Activated T-cell treated with anti-CD3 and anti-CD28 coated beads for 24 hours (primary cell): ENCODE results near the gene RPTOR.

Experiments
- DNase-seq: peaks from one replicate; pipeline ENCODE4 v3.0.0-alpha.2; 2020; ENCODE audit warnings: low read depth

RPTOR gene

DNA sequence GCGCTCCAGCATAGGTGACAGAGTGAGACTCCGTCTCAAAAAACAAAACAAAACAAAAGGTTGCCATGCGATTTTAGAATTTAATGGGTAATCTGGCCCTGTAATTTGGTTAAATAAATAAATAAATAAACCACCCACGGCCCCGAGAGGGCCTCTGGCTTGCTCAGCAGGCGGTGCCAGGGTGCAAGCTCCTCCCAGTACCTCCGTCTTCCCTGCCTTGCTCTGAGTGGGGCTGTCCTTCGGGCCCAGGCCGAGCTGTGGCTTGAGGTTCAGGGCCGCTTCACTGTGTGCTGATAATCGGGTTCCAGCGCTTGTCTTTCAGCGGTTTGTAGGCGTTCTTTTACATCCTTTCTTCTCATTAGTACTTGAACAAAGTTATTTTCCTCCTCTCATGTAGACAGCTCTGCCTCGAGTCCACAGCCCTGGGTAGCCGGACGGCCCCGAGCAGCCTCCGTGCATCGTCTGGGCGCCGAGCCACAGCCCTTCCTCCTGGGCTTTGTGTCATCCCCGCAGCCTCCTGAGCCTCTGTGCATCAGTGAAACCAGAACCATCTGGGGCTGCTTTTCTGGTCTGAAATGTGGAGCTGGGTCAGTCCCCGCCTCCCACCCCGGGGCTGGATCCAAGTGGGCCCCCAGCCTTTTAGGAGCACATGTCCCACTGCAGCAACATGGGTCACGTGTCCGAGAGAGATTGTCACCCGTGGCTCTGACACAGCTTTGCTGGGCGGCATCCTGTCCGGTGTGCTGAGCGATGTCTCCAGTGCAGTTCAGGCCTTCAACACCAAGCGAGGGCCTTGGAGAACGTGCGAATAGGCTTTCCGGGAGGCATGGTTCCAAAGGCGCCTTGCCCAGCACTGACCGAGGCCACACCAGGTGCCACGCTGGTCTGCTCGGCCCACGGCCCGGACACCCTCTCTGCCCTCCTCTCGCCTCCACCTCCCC, 289.6 kb downstream of the RPTOR start:
- DNase-seq, result no peak

DNA sequence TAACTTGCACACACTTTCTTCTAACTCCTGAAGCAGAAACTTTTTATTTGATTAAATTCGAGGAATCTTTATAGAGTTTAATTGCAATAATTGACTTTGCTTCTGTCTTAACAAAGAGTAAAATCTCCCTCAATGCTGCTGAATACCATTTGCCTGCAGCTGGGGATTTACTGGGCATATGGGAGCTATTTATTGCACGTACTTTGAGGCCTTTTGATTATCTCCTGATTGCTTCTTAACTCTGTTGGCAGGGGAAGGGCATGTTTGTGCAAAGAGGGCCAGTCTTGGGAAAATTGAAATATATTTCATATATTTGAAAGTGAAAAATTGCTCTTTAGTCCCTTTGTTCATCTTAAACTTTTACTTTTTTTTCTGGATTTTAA, 290.2 kb downstream of the RPTOR start:
- no peak for DNase-seq

DNA sequence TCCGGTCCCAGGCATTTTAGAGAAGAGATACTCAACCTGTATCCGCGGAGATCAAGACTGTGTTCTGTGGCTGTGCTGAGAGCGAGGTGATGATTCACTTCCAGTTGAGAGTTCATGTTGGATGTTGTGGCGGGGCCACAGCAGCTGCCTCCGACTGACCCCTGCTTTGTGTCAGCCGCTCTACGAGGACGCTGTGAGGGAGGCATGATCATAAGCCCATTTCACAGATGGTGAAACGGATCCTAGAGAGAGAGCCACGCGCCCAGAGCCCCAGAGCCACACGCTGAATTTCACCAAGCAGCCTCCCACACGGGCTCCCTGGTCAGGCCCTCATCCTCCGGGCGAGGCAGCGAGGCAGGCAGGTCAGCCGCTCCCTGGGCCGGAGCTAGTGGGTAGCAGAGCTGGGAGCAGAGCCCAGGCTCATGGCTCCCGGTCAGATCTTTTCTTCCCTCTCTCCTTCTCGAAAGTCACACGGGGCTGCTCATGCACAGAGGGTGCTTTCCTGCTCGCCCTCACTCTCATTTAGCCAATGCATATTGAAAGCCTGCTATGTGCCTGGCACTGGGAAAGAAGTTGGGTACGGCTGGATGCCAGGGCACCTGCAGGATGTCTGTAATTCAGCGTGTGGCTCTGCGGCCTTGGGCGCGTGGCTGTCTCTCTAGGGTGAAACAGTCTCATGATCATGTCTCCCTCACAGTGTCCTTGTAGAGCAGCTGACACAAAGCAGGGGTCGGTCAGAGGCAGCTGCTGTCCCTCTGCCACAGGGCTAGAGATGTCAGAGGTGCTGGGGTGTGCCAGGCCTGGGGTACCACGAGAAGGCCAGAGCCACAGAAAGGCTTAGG, 291.4 kb downstream of the RPTOR start:
- no peak for DNase-seq

DNA sequence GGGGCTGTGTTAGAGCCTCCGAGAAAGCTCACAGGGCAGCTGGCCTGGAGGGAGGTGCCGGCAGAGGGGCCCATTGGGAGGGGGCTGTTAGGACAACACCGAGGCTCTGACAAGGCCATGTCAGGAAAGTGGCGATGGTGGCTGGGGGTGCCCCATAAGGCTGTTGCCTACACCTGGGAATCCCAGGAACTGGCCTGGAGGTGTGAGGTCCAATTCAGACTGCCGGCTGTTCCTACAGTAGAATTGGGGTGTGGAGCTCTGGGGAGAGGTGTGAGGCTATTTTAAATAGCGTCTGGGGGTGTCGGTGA, 292.0 kb downstream of the RPTOR start:
- DNase-seq, result no peak

DNA sequence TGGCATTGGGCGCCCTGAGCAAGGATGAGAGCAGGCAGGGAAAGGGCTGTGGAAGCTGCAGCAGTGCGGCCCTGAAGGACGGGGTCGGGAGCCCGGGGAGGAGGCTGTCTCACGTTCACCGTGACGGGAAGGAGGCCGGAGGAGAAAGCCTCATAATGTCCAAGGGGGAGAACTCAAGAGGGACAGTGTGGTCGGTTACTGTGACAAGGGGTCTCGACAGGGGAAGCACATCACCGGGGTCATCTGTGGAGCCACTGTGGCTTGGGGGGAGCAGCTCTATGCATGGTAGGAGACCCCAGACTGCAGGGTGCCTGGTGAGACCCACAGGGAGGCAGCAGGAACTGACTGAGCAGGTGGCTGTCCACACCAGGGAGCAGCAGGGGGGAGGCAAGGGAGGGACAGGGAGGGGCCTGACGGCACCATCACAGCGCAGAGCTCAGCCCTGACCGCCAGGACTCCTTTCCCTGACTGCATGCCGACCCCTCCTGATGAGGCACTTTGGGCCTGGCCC, 292.4 kb downstream of the RPTOR start:
- no peak for DNase-seq

DNA sequence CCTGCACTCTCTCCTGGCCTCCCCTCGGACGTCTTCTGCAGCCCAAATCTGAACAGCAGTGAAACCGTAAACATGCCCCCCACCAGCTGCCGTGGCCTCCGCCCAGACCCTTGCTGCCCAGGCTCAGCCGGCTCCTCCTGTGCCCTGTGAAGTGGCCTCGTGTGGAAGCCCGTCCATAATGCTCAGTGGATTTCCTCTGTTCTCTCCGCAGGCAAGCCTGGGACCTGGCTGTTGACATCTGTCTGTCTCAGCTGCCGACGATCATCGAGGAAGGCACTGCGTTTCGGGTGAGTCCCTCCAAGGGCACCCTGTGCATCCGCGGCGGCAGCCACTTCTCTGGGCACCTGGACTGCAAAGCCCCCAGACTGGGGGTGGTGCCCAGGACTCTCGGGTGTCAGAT, 293.1 kb downstream of the RPTOR start:
- DNase-seq, result no peak

DNA sequence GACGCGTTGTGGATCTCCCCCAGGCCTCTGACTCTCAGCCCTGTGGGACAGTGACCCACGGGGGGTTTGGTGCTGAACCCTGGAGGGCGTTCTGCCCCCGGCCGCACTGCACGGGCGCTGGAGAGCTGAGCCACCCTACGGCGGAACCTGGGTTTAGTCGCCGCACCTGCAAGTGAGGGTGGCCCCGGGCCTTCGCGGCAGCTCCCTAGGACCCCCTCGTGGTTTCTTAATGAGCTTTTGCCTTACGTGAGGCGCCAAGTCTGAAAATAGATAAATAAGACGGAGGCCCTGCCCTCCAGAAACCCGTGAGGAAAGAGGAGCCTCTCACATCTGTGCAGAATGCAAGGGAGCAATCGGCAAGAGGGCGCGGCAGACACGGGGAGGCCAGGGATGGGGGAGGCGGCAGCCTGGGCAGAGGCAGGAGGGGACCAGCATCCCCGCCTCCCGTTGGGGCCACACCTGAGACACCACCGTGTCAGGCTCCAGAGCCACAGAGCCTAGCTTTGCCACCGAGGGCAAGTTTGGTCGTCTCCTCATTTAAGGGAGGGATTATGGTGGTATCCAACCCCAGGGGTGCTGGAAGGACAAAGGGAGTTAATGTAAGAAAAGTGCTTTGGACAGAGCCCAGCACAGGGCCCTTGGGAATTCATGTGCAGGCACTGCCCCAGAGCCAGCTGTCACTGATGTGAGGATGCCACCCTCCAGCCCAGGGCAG, 293.8 kb downstream of the RPTOR start:
- DNase-seq, result no peak

DNA sequence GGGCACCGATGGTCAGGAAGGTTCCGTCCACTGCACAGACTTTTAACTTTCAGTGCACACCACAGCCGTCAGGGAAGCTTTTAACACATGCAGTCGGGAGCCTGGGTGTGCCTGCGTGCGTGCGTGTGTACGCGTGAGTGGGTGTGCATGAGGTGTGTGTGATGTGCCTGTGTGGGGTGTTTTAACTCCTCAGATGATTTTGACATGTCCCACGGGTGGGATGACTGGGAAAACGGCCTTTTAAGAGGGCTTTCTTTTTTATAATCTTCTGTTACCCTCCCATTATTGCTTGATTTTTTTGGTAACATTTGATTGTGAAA, 294.3 kb downstream of the RPTOR start:
- DNase-seq, result no peak

DNA sequence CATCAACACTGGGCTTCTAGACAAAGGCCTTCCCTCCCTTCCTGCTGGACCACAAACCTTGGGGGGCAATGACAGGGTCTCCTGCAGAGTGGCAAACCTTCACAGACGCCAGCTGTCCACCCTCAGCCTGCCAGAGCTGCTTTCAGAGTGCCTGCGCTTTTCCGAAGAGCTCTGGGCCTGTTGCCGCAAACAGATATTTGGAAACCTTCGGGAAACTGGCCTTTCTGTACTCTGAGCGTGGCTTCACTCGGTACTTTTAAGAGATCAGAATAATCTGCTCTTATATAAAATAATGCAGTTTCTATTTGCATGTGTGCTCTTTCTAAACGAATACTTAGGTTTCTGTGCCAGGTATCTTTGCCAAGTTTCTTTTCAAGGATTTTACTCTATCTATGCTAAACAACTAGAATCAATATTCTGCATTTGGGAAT, 294.9 kb downstream of the RPTOR start:
- DNase-seq, result no peak

DNA sequence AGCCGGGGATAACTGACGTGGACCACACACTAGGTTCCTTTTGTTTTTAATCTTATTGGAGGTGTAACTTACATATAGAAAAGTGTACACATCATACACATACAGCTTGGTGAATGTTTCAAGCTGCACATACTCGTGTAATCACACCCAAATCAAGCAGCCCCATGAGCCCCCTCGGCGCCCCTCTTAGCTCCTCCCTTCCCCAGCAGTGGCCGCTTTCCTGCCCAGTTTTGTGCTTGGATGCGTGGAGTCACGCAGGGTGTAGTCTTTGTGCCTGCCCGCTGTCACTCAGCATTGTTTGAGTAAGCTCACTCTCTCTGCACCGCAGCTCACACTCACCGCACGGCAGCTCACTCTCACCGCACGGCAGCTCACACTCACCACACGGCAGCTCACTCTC, 295.3 kb downstream of the RPTOR start:
- no peak for DNase-seq

DNA sequence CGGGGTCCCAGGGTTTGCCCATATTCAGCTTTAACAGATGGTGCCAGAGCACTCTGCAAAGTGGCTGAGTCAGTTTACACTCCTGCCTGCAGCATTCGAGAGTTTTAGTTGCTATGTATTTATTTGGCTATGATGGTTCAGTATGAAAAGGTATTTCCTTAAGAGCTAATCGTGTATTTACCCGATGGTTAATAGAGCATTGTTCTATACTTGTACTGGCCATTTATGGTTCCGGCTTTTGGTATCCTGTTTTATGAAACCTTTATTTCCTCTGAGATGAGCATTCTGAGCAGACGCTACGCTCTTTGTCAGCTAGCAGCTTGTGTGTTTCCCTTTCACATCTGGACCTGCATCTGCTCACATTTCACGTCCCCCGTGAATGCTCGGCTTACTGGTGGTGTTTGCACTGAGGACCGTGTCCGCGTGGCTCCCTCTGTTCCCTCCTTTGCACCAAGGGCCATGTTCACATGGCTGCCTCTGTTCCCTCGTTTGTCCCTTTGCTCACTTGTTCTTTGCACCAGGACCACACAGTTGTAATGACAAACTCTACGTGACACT, 297.9 kb downstream of the RPTOR start:
- DNase-seq, result no peak

DNA sequence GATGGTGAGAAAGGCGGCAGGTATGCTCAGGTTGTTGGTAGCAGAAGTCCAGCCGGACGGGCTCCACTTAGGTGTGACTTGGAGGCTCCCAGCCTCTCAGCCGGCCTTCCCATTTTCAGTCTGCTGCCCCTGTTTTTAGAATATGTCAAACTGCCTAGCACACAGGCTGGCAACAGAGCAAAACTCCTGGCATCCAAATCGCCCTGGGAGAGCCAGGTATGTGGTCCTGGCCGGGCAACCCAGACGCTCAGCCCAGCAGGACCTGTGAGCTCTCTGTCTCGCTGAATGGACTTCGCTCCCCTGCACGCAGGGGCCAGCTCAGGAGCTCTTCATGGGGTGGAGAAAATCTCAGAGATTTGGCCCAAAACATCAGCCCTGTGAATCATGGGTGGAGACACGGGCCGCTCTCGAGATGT, 299.1 kb downstream of the RPTOR start:
- DNase-seq, result no peak

DNA sequence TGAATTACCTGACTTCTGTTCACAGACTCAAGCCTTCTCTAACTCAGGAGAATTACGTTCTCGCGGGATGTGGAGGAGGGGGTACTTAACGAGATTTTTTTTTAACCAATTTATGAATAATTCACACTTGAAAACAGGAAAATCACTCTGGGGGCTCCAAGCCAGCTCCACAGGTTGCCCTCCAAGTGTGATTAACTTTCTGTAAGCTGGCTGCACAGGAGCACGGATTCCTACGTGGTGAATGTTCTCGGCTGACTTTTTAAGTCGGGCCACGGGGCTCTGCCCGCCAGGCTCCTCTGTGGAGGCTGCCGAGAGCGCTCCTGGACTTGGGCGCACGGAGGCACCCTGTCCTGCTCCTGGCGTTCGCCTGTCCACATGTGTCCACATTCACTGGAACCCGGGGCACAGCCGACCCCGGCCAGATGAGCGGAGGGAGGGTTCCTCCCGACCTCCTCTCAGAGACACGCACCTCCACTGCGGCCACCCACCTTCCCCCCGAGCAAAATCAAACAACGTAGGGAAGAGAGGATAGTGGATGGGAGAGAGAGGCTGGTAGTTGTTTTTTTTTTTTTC, 299.9 kb downstream of the RPTOR start:
- DNase-seq, result no peak

DNA sequence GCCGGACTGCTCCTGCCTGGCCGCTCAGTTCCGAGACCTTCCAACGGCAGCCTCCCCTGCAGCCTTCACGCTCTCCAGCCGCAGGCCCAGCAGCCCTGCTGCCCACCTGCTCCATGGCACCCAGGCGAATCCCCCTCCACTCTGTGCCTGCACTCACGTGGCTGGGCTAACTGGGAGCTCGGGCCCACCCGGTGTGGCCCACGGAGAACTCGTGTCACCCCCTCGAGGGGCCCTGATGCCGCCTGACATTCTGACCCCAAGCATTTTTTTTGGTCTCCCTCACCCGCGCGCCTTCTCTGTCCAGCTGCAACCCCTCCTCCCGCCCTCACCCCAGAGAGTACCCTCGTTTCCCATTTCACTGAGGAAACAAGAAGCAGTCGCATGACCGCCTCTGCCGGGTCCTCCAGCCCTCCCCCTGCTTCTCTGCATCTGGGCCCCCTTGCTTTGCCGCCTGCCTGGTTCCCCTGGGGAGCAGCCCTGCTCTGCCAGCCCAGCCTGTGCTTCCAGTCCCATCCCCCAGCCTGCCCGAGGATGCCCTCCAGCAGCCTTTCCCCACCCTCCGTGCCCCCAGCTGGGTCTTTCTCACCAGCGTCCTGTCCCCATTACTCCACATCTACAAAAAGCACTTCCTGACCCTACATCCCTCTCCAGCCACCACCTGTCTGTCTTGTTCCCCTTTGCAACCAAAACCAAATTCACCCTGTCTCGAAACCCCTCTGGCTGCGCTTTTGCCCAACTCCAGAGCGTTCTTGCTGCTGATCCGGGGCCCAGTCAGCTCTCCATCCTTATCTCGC, 300.6 kb downstream of the RPTOR start:
- no peak for DNase-seq

DNA sequence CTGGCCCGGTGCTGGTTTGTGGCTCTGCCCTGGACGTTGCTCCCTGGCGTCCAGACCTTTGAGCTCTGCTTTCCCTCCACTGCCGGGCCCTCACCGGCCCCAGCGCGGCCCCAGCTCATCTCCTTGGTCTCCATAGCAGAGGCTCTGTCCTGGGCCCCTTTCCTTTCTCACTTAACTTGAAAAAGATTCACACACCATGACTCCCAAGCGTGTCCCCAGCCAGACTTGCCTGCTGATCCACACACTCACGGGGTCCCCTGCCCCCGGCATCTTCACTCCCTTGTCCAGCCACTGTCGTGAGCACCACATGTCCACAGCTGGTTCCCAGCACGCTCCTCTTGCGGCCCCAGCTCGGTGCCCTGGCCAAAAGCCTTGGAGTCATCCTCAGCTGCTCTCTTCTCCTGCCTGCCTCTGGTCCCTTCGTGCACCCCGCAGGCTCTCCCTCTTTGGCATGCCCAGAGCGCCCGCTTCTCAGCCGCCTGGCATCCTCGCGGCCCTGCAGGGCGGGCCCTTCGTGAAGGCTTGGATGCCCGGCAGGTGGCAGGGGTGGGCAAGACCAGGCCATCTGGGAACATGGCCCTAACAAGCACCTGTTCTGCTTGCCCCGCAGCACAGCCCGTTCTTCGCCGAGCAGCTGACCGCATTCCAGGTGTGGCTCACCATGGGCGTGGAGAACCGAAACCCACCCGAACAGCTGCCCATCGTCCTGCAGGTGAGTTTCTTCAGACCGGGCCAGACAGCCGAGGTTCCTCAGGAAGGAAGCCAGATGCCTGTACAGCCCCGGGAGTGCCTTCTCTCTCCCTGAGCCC, 301.4 kb downstream of the RPTOR start:
- DNase-seq, result no peak

DNA sequence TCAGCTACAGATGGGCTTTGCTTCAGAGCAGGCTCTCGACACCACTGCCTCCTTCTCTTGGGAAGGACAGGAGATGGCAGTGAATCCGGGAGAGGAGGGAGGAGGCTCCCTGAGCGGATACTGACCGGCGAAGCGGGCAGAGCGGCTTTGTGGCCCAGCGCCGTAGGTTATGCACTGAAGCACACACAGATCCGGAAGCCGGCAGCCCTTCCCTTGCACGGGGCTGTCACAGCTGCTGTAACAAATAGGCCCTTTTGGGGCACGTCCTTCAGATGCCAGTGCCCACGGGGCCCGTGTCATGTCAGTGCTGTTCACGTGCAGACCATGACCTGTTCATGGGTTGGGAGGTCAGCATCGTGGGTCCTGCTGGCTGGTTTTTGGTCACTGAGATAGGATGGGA, 302.3 kb downstream of the RPTOR start:
- no peak for DNase-seq

DNA sequence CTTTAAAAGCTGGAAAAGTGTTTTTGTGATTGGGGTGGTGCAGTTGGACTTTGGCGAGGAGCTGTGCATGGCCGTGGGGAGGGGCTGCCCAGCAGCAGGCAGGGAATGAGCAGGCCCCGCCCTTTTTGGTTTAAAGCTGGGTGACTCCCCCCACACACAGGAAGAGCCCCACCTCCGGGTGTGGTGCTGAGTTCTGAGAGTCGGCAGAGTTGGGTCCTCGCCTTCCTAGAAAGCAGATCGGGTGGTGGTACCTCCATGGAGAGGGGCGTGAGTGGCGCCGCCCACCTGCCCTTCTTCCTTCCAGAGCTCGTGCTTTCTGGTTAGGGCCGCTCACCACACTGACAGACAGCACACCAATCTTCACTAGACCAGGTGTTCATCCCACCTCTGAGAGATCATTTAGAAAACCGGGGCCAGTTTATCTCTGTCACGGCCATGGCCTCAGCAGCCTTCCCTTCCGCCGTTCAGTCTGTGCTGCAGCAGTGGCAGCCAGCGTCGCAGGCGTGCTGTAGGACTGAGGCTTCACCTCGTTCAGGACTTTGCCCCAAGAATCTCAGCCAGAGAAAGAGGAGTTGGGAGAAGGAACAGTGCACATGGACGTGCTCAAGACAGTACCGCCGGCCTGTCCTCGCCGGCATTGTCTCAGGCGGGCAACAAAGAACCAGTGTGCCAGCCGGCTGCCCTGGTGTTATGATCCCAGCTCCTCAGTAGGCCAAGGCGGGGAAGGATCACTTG, 303.0 kb downstream of the RPTOR start:
- DNase-seq, result peak; percentile 41

DNA sequence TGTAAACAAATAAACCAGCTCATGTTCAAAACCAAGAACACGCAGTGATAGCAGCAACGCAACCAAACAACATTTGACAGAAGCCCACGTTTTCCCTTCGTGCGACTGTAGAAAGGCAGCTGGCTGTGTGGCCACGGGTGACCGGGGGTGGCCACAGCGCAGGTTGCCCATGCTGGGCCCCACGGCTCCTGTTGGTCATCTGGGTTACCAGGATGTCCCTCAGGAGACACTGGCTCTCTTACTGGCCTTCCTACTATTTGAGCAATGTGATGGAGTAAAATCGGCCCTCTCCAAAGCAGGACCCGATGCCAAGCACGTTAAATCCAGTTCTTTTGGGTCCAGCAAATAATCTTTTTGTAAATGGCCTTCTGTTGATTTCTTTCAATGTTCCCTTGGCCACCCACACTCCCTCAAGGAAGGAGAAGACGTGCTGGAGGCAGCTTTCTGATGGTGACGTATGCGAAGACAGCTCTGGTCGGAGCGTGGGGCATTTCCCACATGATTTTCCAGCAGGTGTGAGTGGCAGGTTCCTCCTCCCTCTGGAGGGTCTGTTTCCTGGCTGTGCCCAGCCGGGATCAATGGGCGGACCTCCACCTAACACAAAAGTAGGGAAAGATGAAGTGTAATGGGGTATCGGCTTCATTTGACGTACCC, 303.9 kb downstream of the RPTOR start:
- DNase-seq, result no peak

DNA sequence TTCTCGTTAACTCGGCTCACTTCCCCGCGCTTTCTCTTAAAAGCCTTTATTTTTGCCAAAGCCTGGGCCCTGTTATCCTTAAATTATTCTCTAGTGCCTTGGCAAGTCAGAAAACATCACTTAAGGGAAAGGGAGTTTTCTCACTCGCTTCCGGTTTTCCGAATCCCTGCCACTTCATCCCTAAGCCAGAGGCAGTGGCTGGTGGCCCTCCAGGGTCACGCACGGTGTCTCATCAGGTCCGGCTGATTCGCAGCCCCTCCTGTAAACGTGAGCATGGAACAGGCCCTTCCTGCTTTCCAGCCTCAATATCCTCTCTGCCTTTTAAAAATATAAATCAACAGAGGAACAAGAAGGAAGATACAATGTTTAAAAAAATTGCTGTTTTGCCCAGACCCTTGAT, 304.5 kb downstream of the RPTOR start:
- no peak for DNase-seq
